Measurements from ENCODE around the gene CAPN1.
A peak's percentile ranks its signal among the peaks of the same experiment; 100 is the strongest.
"Not testable (repeated sequence)": the region's sequence is repeated elsewhere in the genome, so short reads cannot be mapped to it uniquely, and the experiment has no call there.

CAPN1 gene

DNA sequence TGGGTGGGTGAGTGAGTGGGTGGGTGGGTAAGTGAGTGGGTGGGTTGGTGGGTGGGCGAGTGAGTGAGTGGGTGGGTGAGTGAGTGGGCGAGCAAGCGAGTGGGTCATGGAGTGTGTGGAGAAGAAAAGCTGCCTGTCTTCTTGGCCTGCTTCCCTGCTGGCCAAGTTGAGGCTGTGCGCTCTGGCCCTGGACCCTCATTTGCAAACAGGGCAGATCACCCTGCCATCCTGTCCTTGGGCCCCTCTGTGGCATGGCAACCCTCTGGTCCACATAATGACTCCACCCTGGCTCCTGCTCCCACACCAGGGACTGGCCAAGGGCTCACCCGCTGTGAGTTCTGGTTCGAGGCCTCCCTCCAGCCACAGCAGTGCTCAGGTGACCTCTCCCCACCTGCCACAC lies 35.1 kb downstream of the CAPN1 start:
- no peak for DNase-seq (ENCODE audit: low read depth in 1 of 2, low spot score in 1 of 2)

- no peak for DNase-seq (ENCODE audit: low read depth in 1 of 2, low spot score in 1 of 2)
Measured at GRCh38 chr11:65217441-65218423, 36.0 kb downstream of the CAPN1 start.

- DNase-seq (ENCODE audit: low read depth in 1 of 2, low spot score in 1 of 2), result no peak
Measured at GRCh38 chr11:65218446-65218845, 36.7 kb downstream of the CAPN1 start.

DNA sequence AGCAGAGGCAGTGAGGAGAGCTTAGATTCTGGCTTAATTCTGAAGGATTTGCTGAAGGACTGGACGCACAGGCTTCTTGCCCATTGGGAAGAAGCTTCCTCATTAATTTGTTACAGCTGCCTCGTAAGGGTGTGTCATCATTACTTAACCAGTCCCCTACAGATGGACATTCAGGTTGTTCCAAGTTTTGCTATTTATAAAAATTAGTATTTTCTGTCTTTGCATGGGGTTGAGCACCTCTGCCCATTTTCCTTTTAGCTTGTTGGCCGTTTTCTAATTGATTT lies 38.1 kb downstream of the CAPN1 start:
- DNase-seq (ENCODE audit: low read depth in 1 of 2, low spot score in 1 of 2), result no peak

GRCh38 chr11:65221026-65221425 lies 39.3 kb downstream of the CAPN1 start:
- no peak for DNase-seq (ENCODE audit: low read depth in 1 of 2, low spot score in 1 of 2)

DNA sequence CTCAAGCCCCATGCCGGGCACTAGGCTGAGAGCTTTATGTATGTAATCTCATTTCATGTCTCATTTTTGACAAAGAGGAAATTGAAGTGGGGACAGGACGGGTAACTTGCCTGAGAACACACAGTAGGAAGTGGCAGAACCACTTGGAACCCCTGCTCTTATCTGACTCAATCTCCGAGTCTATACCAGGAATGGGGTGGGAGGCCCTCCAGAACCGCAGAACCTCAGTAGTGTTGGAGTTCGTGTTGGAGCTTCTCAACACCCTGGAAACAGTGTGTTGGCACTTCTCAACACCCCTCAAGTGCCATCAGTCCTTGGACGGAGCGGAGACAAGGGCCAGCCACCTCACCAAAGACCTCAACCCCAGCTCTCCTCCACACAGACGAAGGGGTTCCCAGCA lies 41.3 kb downstream of the CAPN1 start:
- DNase-seq (ENCODE audit: low read depth in 1 of 2, low spot score in 1 of 2), result no peak

DNA sequence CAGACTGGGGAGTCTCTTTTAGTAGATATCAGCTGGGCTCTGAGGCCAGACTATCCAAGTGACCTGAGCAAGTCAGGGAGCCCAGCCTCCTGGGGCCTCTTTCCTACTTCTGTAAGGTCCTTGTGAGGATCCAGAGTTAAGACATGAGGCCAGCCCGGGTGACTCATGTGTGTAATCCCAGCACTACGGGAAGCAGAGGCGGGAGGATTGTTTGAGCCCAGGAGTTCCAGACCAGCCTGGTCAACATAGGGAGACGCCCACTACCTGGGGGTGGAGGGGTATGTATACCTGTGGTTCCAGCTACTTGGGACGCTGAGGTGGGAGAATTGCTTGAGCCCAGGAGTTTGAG lies 43.2 kb downstream of the CAPN1 start:
- no peak for DNase-seq (ENCODE audit: low read depth in 1 of 2, low spot score in 1 of 2)

GRCh38 chr11:65225279-65226102 lies 43.8 kb downstream of the CAPN1 start:
- DNase-seq (ENCODE audit: low read depth in 1 of 2, low spot score in 1 of 2), result peak in 1 of 2 donors; percentile 36

DNA sequence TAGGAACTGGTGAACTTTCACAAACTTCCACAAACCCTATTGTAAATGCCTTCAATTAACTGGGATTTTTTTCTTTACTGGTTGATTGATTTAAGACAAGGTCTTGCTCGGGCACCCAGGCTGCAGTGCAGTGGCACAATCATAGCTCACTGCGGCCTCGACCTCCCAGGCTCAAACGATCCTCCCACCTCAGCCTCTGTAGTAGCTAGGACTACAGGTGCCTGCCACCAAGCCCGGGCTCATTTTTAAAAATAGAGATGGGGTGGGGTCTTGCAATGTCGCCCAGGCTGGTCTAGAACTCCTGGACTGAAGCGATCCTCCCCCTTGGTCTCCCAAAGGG lies 44.3 kb downstream of the CAPN1 start:
- no peak for DNase-seq (ENCODE audit: low read depth in 1 of 2, low spot score in 1 of 2)

- no peak for DNase-seq (ENCODE audit: low read depth in 1 of 2, low spot score in 1 of 2)
Measured at GRCh38 chr11:65227879-65228278, 46.2 kb downstream of the CAPN1 start.

GRCh38 chr11:65236194-65237059 lies 54.7 kb downstream of the CAPN1 start:
- no peak for DNase-seq (ENCODE audit: low read depth in 1 of 2, low spot score in 1 of 2)

DNA sequence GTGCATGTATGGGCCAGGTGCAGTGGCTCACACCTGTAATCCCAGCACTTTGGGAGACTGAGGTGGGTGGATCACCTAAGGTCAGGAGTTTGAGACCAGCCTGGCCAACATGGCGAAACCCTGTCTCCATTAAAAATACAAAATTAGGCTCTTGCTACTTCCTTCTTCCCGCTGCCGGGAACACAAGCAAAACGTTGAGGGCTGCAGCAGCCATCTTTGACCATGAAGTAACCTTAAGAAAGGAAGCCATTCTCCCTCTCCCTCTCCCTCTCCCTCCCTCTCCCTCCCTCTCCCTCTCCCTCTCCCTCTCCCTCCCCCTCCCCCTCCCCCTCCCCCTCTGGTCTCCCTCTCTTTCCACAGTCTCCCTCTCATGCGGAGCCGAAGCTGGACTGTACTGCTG lies 56.6 kb downstream of the CAPN1 start:
- not testable (repeated sequence) for DNase-seq (ENCODE audit: low read depth in 1 of 2, low spot score in 1 of 2)

- DNase-seq (ENCODE audit: low read depth in 1 of 2, low spot score in 1 of 2), result no peak
Measured at GRCh38 chr11:65241134-65241533, 59.4 kb downstream of the CAPN1 start.

DNA sequence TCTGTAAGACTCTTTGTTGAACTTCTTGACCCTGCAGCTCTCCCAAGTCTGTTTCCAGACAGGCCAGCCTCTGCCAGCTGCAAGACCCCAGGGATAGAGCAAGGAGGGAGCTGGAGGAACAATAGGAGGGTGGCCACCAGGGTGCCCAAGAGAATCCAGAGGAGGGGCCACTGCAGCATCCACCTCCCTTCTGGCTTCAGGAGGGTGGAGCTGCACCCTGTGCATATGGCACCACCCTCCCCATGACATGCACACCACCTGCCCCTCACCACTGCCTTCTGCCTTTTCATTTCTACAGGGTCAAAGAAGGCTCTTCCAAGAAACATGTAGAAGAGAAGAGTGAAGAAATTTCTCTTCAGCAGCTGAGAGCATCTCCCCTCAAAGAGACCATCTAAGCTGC lies 60.0 kb downstream of the CAPN1 start:
- no peak for DNase-seq (ENCODE audit: low read depth in 1 of 2, low spot score in 1 of 2)

GRCh38 chr11:65242389-65242788 lies 60.7 kb downstream of the CAPN1 start:
- DNase-seq (ENCODE audit: low read depth in 1 of 2, low spot score in 1 of 2), result no peak

- no peak for DNase-seq (ENCODE audit: low read depth in 1 of 2, low spot score in 1 of 2)
Measured at GRCh38 chr11:65243797-65244196, 62.1 kb downstream of the CAPN1 start.

DNA sequence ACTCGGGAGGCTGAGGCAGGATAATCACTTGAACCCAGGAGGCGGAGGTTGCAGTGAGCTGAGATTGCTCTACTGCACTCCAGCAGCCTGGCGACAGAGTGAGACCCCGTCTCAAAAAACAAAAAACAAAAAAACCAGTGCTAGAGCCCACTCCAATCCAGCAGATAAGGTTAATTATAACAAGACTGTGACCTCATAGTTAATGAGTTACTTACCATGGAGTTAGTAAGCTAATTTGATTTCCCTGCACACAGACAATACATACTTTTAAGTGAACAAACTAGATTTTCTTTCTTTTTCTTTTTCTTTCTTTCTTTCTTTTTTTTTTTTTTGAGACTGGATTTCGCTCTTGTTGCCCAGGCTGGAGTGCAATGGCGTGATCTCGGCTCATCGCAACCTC lies 63.3 kb downstream of the CAPN1 start:
- not testable (repeated sequence) for DNase-seq (ENCODE audit: low read depth in 1 of 2, low spot score in 1 of 2)

DNA sequence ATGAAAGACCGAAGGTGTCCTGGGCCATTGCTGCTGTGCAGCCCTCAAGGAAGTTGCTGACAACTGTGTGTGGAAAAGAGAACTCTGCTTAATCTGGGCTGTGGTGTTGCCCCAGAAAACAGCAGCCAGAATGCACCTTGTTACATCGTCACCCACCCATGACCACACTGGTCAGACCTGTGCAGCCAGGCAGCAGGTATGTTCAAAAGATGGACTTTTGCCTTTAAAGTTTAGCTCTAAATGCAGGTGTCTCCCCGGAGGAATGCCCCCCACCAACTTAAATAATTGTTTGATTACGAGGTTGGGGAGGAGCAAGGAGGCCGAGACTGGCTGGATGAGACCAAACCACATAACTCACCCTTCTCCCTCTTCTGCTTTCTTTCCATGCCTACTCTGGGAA lies 64.8 kb downstream of the CAPN1 start:
- DNase-seq (ENCODE audit: low read depth in 1 of 2, low spot score in 1 of 2), result no peak

DNA sequence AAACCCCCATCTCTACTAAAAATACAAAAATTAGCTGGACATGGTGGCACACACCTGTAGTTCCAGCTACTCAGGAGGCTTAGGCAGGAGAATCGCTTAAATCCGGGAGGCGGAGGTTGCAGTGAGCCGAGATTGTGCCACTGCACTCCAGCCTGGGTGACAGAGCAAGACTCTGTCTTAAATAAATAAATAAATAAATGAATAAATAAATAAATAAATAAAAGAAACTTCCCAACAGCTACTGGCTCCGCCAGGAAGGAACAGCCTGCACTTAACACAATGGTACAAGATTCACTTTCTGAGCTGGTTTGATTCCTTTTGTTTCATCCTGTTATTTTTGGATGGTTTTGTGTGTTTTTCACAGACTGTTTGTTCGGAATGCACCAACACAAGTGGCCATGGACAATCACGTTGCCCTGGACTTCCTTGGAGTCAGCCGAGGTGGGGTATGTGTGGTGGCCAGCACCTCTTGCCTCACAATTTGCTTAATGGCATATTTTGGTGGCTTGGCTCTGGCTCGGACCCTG lies 66.5 kb downstream of the CAPN1 start:
- not testable (repeated sequence) for DNase-seq (ENCODE audit: low read depth in 1 of 2, low spot score in 1 of 2)

- no peak for DNase-seq (ENCODE audit: low read depth in 1 of 2, low spot score in 1 of 2)
Measured at GRCh38 chr11:65251476-65251875, 69.7 kb downstream of the CAPN1 start.

DNA sequence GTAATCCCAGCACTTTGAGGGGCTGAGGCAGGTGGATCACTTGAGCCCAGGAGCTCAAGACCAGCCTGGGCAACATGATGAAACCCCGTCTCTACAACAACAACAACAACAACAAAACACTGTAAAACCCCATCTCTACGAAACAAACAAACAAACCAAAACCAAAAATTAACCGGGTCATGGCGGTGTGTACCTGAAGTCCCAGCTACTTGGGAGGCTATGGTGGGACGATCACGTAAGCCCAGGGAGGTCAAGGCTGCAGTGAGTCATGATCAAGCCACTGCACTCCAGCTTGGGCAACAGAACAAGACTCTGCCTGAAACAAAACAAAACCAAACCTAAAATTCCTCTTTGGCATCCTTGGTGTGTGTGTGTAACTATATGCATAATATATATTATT lies 73.0 kb downstream of the CAPN1 start:
- DNase-seq (ENCODE audit: low read depth in 1 of 2, low spot score in 1 of 2), result no peak
